Measurements from ENCODE around the gene ESYT1.
A peak's percentile ranks its signal among the peaks of the same experiment; 100 is the strongest.

ESYT1 gene

GRCh38 chr12:56157201-56158028 lies 29.3 kb downstream of the ESYT1 start:
- peak; percentile 49 for DNase-seq

GRCh38 chr12:56158029-56158925 lies 30.2 kb downstream of the ESYT1 start, which contains the start of gene MYL6:
Gene MYL6, plus strand, starts transcription at chr12:56158359. Its CDS starts 43 bp downstream, at chr12:56158402.
- DNase-seq, result peak; percentile 88

GRCh38 chr12:56158926-56159461 lies 30.9 kb downstream of the ESYT1 start:
- DNase-seq, result no peak

GRCh38 chr12:56159482-56160192 lies 31.6 kb downstream of the ESYT1 start:
- DNase-seq, result no peak

GRCh38 chr12:56160193-56160763 lies 32.2 kb downstream of the ESYT1 start:
- peak; percentile 67 for DNase-seq

GRCh38 chr12:56160894-56161689 lies 33.0 kb downstream of the ESYT1 start:
- no peak for DNase-seq

GRCh38 chr12:56161690-56162351 lies 33.8 kb downstream of the ESYT1 start:
- DNase-seq, result no peak

GRCh38 chr12:56162468-56163290 lies 34.6 kb downstream of the ESYT1 start:
- no peak for DNase-seq

- DNase-seq, result no peak
Measured at GRCh38 chr12:56163533-56164344, 35.7 kb downstream of the ESYT1 start.

- no peak for DNase-seq
Measured at GRCh38 chr12:56164345-56164729, 36.3 kb downstream of the ESYT1 start.

GRCh38 chr12:56165369-56165768 lies 37.3 kb downstream of the ESYT1 start:
- DNase-seq, result no peak

GRCh38 chr12:56169229-56169759 lies 41.2 kb downstream of the ESYT1 start:
- DNase-seq, result no peak

- no peak for DNase-seq
Measured at GRCh38 chr12:56172839-56173238, 44.8 kb downstream of the ESYT1 start.

- DNase-seq, result no peak
Measured at GRCh38 chr12:56178347-56178746, 50.3 kb downstream of the ESYT1 start.

- DNase-seq, result no peak
Measured at GRCh38 chr12:56186957-56187356, 58.9 kb downstream of the ESYT1 start.

- DNase-seq, result no peak
Measured at GRCh38 chr12:56188131-56188777, 60.2 kb downstream of the ESYT1 start.

GRCh38 chr12:56188778-56189098 lies 60.7 kb downstream of the ESYT1 start:
- DNase-seq, result no peak

- DNase-seq, result peak; percentile 83
Measured at GRCh38 chr12:56189099-56189917, 61.2 kb downstream of the ESYT1 start, which contains the start of gene SMARCC2. Gene SMARCC2, minus strand, starts transcription at chr12:56189483. Its CDS starts 22 bp downstream, at chr12:56189461.

Measured in activated CD8-positive, alpha-beta memory T cell treated with anti-CD3 and anti-CD28 coated beads, Interleukin-2, amount 50 U/mL, for 4 hours (primary cell).